HG02885 (cell line): ENCODE results near the gene SPON1.
"Not testable (repeated sequence)": the region's sequence is repeated elsewhere in the genome, so short reads cannot be mapped to it uniquely, and the experiment has no call there.

Experiments
- ATAC-seq: cut with Tn5 transposase; IDR thresholded peaks from one replicate; pipeline ENCODE4 v1.9.1; 2021; ENCODE audit warnings: mild to moderate bottlenecking; ENCODE audit not compliant: unreplicated experiment, poor library complexity

The SPON1 gene

GRCh38 chr11:13972944-13973343 lies 10.4 kb downstream of the SPON1 start:
- ATAC-seq, result no peak

- no peak for ATAC-seq
Observed at GRCh38 chr11:13974631-13975030, 12.1 kb downstream of the SPON1 start.

GRCh38 chr11:13983081-13983751 lies 20.7 kb downstream of the SPON1 start:
- ATAC-seq, result no peak

- ATAC-seq, result no peak
Observed at GRCh38 chr11:13984616-13985450, 22.3 kb downstream of the SPON1 start.

- ATAC-seq, result not testable (repeated sequence)
Observed at GRCh38 chr11:13986695-13987094, 24.2 kb downstream of the SPON1 start.

GRCh38 chr11:13992158-13992856 lies 29.8 kb downstream of the SPON1 start:
- not testable (repeated sequence) for ATAC-seq

- no peak for ATAC-seq
Observed at GRCh38 chr11:13993096-13993765, 30.7 kb downstream of the SPON1 start.

- ATAC-seq, result no peak
Observed at GRCh38 chr11:13997881-13998280, 35.4 kb downstream of the SPON1 start.

GRCh38 chr11:13999704-14000103 lies 37.2 kb downstream of the SPON1 start:
- ATAC-seq, result no peak

- no peak for ATAC-seq
Observed at GRCh38 chr11:14001597-14001996, 39.1 kb downstream of the SPON1 start.

GRCh38 chr11:14007566-14007965 lies 45.0 kb downstream of the SPON1 start:
- ATAC-seq, result no peak

GRCh38 chr11:14010665-14011064 lies 48.1 kb downstream of the SPON1 start:
- no peak for ATAC-seq

- no peak for ATAC-seq
Observed at GRCh38 chr11:14012846-14013245, 50.3 kb downstream of the SPON1 start.

GRCh38 chr11:14015711-14016110 lies 53.2 kb downstream of the SPON1 start:
- no peak for ATAC-seq

GRCh38 chr11:14018441-14018840 lies 55.9 kb downstream of the SPON1 start:
- ATAC-seq, result no peak

GRCh38 chr11:14021738-14022137 lies 59.2 kb downstream of the SPON1 start:
- no peak for ATAC-seq

GRCh38 chr11:14022251-14022650 lies 59.7 kb downstream of the SPON1 start:
- no peak for ATAC-seq

- ATAC-seq, result no peak
Observed at GRCh38 chr11:14022821-14023220, 60.3 kb downstream of the SPON1 start.

GRCh38 chr11:14026961-14027360 lies 64.4 kb downstream of the SPON1 start:
- no peak for ATAC-seq

- no peak for ATAC-seq
Observed at GRCh38 chr11:14027525-14027924, 65.0 kb downstream of the SPON1 start.

- no peak for ATAC-seq
Observed at GRCh38 chr11:14029440-14029839, 66.9 kb downstream of the SPON1 start.
